CD4-positive, alpha-beta T cell treated with Interleukin-17A for 4 hours (primary cell): Measurements from ENCODE around the gene MAPK13.
"Not testable (repeated sequence)": the region's sequence is repeated elsewhere in the genome, so short reads cannot be mapped to it uniquely, and the experiment has no call there.

Source experiments
- DNase-seq: peaks from one replicate; pipeline ENCODE4 v3.0.0-alpha.2; 2020; ENCODE audit warnings: mixed read lengths

Gene MAPK13

GRCh38 chr6:36129941-36130666 lies at the start of gene MAPK13:
MAPK13 (plus strand) TSS chr6:36130513; CDS start chr6:36130583, 70 bp downstream.
- DNase-seq, result peak; percentile 55

GRCh38 chr6:36082318-36082717 lies 48.0 kb upstream of the MAPK13 start:
- DNase-seq, result no peak

- no peak for DNase-seq
Measured at GRCh38 chr6:36083446-36083845, 46.9 kb upstream of the MAPK13 start.

GRCh38 chr6:36088204-36088603 lies 42.1 kb upstream of the MAPK13 start:
- not testable (repeated sequence) for DNase-seq

GRCh38 chr6:36089048-36089447 lies 41.3 kb upstream of the MAPK13 start:
- no peak for DNase-seq

- DNase-seq, result no peak
Measured at GRCh38 chr6:36094238-36094637, 36.1 kb upstream of the MAPK13 start.

GRCh38 chr6:36094753-36095496 lies 35.4 kb upstream of the MAPK13 start:
- peak; percentile 89 for DNase-seq

- DNase-seq, result no peak
Measured at GRCh38 chr6:36095497-36096391, 34.6 kb upstream of the MAPK13 start.

- DNase-seq, result no peak
Measured at GRCh38 chr6:36098253-36098919, 31.9 kb upstream of the MAPK13 start.

GRCh38 chr6:36098920-36099647 lies 31.2 kb upstream of the MAPK13 start:
- DNase-seq, result no peak

GRCh38 chr6:36099869-36100483 lies 30.3 kb upstream of the MAPK13 start:
- peak; percentile 53 for DNase-seq

- no peak for DNase-seq
Measured at GRCh38 chr6:36101691-36102090, 28.6 kb upstream of the MAPK13 start.

GRCh38 chr6:36102853-36103252 lies 27.5 kb upstream of the MAPK13 start:
- no peak for DNase-seq

- DNase-seq, result no peak
Measured at GRCh38 chr6:36104836-36105235, 25.5 kb upstream of the MAPK13 start.

- DNase-seq, result peak; percentile 56
Measured at GRCh38 chr6:36109092-36109491, 21.2 kb upstream of the MAPK13 start.

- no peak for DNase-seq
Measured at GRCh38 chr6:36110050-36110449, 20.3 kb upstream of the MAPK13 start.

GRCh38 chr6:36110863-36111262 lies 19.4 kb upstream of the MAPK13 start:
- no peak for DNase-seq

GRCh38 chr6:36111526-36111925 lies 18.8 kb upstream of the MAPK13 start:
- DNase-seq, result no peak

GRCh38 chr6:36113049-36113448 lies 17.3 kb upstream of the MAPK13 start:
- DNase-seq, result no peak

GRCh38 chr6:36113703-36114102 lies 16.6 kb upstream of the MAPK13 start:
- DNase-seq, result no peak

GRCh38 chr6:36114798-36115408 lies 15.4 kb upstream of the MAPK13 start:
- no peak for DNase-seq
